GM18868 (cell line): ENCODE results near the gene OR5A2.
"Not testable (repeated sequence)": the region's sequence is repeated elsewhere in the genome, so short reads cannot be mapped to it uniquely, and the experiment has no call there.

Source experiments
- ATAC-seq: cut with Tn5 transposase; IDR thresholded peaks from one replicate; pipeline ENCODE4 v1.9.1; 2021; ENCODE audit warnings: mild to moderate bottlenecking, moderate library complexity; ENCODE audit not compliant: unreplicated experiment

OR5A2 gene

GRCh38 chr11:59400461-59401261 is 25.6 kb downstream of the OR5A2 start:
- no peak for ATAC-seq

GRCh38 chr11:59394186-59394585 is 32.0 kb downstream of the OR5A2 start:
- ATAC-seq = no peak

DNA sequence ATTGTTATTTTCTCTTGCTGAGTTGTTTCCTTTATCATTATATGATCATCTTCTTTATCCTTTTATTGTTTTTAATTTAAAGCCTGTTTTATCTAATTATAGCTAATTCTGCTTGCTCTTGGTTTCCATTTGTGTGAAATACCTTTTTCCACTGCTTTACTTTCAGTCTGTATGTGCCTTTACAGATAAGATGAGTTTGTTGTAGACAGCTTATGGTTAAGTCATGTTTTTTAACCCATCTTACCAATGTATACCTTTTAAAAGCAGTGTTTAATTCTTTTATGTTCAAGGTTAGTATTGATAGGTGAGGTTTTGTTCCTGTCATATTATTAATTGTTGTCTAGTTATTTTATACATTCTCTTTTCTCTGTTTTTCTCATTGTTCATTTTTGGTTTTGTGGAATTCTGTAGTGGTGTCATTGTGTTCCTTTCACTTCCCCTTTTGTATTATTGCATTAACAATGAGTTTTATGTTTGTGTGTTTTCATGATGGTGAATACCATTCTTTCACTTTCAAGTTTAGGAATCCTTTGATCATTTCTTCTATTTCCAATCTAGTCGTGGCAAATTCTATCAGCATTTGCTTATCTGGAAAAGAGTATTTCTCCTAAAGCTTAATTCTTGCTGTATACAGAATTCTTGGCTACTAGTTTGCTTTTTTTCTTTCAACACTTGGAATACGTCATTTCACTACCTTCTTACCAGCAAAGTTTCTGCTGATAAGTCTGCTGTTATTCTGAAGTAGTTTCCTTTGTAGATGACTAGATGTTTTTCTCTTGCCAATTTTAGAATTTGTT is 45.8 kb downstream of the OR5A2 start:
- peak; percentile 99 for ATAC-seq

- ATAC-seq = not testable (repeated sequence)
Observed at GRCh38 chr11:59372324-59372723, 53.9 kb downstream of the OR5A2 start.

DNA sequence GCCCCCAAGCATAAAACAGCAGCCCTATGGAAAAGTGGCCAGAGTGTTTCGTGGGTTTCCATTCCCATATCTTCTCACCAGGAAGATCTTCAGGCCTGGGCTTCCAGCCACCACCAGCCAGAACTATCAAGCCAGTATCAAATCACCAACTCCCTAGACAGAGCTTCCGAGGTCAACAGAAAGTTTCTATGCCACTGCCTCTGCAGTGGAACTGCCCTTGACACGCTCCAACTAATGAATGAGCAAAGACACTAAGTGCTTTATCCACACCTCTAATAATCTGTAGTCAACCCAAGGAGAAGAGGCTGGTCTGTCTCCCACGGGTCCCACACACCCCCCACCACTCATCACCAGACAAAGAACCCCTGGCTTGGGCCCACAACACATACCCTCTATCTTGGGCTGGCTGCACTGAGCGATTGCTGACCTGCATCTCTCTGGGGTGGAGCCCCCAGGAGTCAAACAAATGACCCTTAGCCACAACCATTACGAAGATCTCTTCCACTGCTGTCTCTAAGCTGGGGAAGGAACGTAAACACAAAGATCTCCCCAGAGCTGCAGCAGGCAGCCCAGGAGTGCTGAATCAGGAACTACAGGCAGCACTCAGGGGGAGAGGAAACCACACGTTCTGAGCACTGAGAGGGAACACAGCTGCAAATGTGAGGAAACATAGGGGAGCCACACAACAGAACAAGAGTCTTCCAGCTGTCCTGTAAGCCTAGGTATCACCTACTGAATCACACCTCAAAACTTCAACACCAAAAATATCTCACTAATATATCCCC is 57.8 kb downstream of the OR5A2 start:
- ATAC-seq = no peak
